NCI-H82 treated with DMSO at 0.1 percent for 48 hours (cell line): ENCODE data around the gene STMN3.
A peak's percentile ranks its signal among the peaks of the same experiment; 100 is the strongest.

ENCODE experiments used
- DNase-seq: peaks from one replicate; lab custom pipeline; 2025; ENCODE audit not compliant: unreplicated experiment; lab: John Stamatoyannopoulos, UW

Gene STMN3

GRCh38 chr20:63653041-63653973 is at the start of gene STMN3:
STMN3 (minus strand) TSS chr20:63653424; CDS start chr20:63653345, 79 bp downstream.
- peak; percentile 82 for DNase-seq

DNA sequence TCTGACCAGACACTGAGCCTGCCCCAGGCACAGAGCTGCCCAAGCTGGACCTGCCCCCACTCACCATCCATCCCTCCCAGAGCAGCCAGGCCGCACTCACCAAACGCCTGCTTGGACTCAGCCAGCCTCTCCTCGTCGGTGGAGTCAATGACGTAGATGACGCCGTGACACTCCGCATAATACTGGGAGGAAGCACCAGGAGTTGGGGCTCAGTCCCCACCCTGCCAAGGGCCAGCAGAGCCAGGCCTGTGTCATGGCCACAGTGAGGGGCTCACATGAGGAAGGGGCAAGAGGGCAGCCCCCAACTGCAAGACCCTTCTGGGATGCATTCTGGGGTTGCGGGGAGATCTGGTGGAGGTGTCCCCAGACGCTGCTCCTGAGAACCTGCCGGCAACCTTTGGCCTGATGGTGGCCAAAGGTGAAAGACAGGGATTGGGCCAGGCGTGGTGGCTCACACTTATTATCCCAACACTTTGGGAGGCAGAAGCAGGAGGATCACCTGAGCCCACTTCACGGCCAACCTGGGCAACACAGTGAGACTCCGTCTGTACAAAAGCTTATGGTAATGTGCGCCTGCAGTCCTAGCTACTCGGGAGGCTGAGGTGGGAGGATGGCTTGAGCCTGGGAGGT is 48.9 kb upstream of the STMN3 start:
- no peak for DNase-seq

DNA sequence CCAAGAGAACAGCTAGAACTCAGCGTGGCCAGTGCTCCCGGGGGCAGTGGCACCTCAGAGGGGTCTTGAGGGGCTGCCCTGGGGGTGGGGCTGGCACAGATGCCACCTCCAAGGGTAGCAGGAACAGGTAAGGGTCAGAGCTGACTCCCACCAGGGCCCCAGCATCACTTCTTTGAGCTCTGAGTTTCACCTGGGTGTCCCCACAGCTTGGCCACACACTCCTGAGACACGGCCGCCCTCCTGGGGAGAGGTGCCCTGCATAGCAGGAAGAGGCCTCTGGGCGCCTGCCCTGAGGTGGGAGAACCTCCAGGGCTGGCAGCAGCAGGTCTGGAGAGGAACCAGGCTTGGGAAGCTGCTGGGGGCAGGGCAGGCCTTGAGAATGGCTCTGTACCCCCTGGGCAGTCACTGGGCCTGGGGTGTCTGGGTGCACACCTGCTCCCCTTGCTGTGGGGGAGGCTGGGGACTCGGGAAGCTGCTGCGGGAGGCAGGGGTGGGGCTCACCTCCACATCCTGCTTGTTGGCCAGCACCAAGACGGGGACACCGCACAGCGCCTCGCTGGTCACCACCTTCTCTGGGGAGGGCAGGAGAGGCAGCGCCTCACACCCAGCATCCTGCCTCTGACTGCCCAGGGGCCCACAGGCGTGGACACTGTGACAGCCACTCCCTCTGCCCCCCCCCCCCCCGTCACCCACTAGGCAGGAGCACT is 48.3 kb upstream of the STMN3 start:
- DNase-seq, result no peak

GRCh38 chr20:63701051-63701328 is 47.8 kb upstream of the STMN3 start:
- DNase-seq, result no peak

GRCh38 chr20:63700199-63701050 is 47.2 kb upstream of the STMN3 start:
- DNase-seq, result no peak

DNA sequence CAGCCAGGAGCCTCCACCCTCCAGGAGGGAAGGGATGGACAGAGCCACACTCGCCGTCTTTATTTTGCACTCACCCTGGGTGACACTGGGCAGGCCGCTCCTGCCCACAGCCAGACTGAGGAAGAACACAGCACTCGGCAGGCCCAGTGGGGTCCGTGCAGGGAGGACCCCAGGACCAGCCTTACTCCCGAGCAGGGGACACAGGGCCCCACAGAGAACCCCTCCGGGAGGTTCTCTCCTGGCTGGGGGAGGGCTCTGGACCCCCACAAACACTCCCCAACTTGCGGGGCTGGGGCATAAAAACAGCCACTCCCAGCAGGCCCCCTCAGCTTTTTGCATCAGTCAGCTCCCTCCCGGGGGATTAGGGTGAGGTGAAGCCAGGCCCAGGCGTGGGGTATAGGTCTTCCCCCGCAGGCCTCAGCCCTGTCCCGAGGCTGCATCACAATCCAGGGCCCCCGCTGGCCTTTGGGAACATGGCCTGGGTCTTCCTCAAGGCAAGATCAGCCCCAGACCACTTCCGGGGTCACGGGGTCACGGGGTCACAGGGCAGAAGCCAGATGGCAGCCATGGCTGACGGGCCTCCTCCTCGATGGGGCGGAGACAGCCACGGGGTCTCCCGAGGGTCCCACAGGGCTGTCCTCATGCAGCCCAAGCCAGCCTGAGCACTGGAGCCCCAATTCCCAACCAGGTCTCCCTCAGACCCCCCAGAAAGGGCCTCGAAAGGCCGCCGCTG is 46.4 kb upstream of the STMN3 start:
- DNase-seq, result no peak

- DNase-seq, result no peak
These were observed 45.7 kb upstream of the STMN3 start for GRCh38 chr20:63698739-63699465.

DNA sequence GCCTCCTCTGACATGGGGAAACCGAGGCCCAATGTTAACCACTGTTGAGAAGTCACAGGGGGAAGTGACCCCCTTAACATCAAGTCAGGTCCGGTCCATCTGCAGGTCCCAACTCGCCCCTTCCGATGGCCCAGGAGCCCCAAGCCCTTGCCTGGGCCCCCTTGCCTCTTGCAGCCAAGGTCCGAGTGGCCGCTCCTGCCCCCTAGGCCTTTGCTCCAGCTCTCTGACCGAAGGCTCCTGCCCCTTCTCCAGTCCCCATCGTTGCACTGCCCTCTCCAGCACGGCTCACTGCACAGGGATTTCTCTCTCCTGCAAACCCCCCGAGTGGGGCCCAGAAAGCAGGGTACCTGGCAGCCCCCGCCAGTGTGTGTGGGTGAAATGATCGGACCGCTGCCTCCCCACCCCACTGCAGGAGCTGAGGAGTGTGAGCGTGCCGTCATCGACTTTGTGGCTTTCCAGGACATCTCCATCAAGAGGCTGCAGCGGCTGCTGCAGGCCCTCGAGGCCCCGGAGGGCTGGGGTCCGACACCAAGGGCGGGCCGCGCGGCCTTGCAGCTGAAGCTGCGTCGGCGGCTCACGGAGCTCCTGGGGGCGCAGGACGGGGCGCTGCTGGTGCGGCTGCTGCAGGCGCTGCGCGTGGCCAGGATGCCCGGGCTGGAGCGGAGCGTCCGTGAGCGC is 44.8 kb upstream of the STMN3 start:
- no peak for DNase-seq

DNA sequence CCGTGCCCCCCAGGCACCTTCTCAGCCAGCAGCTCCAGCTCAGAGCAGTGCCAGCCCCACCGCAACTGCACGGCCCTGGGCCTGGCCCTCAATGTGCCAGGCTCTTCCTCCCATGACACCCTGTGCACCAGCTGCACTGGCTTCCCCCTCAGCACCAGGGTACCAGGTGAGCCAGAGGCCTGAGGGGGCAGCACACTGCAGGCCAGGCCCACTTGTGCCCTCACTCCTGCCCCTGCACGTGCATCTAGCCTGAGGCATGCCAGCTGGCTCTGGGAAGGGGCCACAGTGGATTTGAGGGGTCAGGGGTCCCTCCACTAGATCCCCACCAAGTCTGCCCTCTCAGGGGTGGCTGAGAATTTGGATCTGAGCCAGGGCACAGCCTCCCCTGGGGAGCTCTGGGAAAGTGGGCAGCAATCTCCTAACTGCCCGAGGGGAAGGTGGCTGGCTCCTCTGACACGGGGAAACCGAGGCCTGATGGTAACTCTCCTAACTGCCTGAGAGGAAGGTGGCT is 44.2 kb upstream of the STMN3 start:
- DNase-seq, result no peak

- no peak for DNase-seq
These were observed 43.6 kb upstream of the STMN3 start, which contains the start of gene TNFRSF6B for GRCh38 chr20:63696628-63697356. TNFRSF6B (plus strand) TSS chr20:63696652; CDS start chr20:63696768, 116 bp downstream.

GRCh38 chr20:63696306-63696627 is 43.0 kb upstream of the STMN3 start:
- no peak for DNase-seq

DNA sequence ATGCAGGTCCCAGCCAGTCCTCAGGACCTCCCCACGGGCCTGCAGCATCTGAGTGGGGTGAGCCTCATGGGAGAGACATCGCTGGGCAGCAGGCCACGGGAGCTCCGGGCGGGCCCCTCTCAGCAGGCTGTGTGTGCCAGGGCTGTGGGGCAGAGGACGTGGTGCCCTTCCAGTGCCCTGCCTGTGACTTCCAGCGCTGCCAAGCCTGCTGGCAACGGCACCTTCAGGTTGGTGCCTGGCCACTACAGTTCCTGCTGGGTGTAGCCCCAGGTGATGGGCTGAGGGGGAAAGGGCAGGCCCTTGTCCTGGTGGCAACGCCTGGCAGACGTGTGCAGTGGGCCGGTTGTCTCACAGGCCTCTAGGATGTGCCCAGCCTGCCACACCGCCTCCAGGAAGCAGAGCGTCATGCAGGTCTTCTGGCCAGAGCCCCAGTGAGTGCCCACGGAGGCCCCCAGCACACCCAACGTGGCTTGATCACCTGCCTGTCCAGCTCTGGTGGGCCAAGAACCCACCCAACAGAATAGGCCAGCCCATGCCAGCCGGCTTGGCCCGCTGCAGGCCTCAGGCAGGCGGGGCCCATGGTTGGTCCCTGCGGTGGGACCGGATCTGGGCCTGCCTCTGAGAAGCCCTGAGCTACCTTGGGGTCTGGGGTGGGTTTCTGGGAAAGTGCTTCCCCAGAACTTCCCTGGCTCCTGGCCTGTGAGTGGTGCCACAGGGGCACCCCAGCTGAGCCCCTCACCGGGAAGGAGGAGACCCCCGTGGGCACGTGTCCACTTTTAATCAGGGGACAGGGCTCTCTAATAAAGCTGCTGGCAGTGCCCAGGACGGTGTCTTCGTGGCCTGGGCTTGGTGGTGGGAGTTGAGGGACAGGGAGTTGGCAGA is 42.4 kb upstream of the STMN3 start:
- no peak for DNase-seq

- no peak for DNase-seq
These were observed 41.6 kb upstream of the STMN3 start for GRCh38 chr20:63694584-63695423.

- no peak for DNase-seq
These were observed 40.7 kb upstream of the STMN3 start for GRCh38 chr20:63693733-63694583.

- no peak for DNase-seq
These were observed 40.0 kb upstream of the STMN3 start for GRCh38 chr20:63693083-63693732.
